Astrocyte of the spinal cord (primary cell): ENCODE results near the gene RBMX.

Source experiments
- DNase-seq: peaks from one replicate; pipeline ENCODE4 v3.0.0; 2011; ENCODE audit warnings: low read depth, low spot score
- H3K4me3 ChIP-seq: 2 replicates; pipeline ENCODE4 v1.5.1; 2011; ENCODE audit warnings: low read depth, mild to moderate bottlenecking, low read length, moderate library complexity
- CTCF ChIP-seq: IDR thresholded peaks from 2 replicates; pipeline ENCODE4 v1.5.1; 2012; ENCODE audit warnings: low read depth, mild to moderate bottlenecking, low read length, inconsistent platforms
- in situ Hi-C: cut with HindIII; loops from 2 replicates; pipeline ENCODE4 v1.10.0; 2017; ENCODE audit warnings: low sequenced_read_pairs

Gene RBMX

GRCh38 chrX:136865270-136866158, 15.0 kb downstream of the RBMX start:
- H3K4me3 ChIP-seq, result no peak overlapping the region
- TF ChIP-seq CTCF, result no peak
- no peak for DNase-seq
- in situ Hi-C loops, result no loop called here

GRCh38 chrX:136863826-136864225, 16.7 kb downstream of the RBMX start:
- TF ChIP-seq CTCF, result no peak
- in situ Hi-C loops, result no loop called here
- DNase-seq, result no peak
- no peak overlapping the region for H3K4me3 ChIP-seq

GRCh38 chrX:136862546-136862945, 18.0 kb downstream of the RBMX start:
- TF ChIP-seq CTCF, result no peak
- no peak for DNase-seq
- no peak overlapping the region for H3K4me3 ChIP-seq
- in situ Hi-C loops, result no loop called here

- in situ Hi-C loops, result no loop called here
- no peak overlapping the region for H3K4me3 ChIP-seq
- DNase-seq, result no peak
- no peak for TF ChIP-seq CTCF
Measured at GRCh38 chrX:136861877-136862276, 18.6 kb downstream of the RBMX start.

GRCh38 chrX:136858007-136858756, 22.3 kb downstream of the RBMX start:
- TF ChIP-seq CTCF, result no peak
- no peak for DNase-seq
- in situ Hi-C loops, result no loop called here
- no peak overlapping the region for H3K4me3 ChIP-seq

GRCh38 chrX:136856551-136856950, 24.0 kb downstream of the RBMX start:
- no peak for TF ChIP-seq CTCF
- in situ Hi-C loops, result no loop called here
- no peak overlapping the region for H3K4me3 ChIP-seq
- no peak for DNase-seq
